HG03439 (cell line): ENCODE results near the gene CLCN6.

ENCODE experiments used
- ATAC-seq: cut with Tn5 transposase; IDR thresholded peaks from one replicate; pipeline ENCODE4 v1.9.1; 2021; ENCODE audit warnings: mild to moderate bottlenecking, moderate library complexity; ENCODE audit not compliant: unreplicated experiment

CLCN6 gene

GRCh38 chr1:11823366-11824137, 17.6 kb downstream of the CLCN6 start:
- no peak for ATAC-seq

DNA sequence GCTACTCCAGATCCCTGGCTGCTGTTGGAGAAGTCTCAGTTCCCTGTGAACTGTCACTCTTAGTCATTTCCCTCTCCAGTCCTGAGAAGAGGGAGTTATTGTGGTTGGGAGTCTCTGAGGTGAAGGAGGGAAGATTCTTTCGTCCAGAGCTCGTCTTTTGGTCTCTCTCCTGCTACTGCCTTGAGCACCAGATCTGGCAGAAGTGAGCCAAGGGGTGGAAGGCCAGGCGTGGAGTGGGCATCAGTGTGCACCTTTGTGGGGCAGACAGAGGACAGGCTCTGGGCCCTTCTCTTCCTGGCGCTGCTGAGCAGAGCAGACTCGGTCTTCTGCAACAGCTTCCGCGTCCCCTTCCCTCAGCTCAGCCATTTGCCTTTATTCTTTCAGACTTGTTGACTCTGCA, 19.1 kb downstream of the CLCN6 start:
- no peak for ATAC-seq

DNA sequence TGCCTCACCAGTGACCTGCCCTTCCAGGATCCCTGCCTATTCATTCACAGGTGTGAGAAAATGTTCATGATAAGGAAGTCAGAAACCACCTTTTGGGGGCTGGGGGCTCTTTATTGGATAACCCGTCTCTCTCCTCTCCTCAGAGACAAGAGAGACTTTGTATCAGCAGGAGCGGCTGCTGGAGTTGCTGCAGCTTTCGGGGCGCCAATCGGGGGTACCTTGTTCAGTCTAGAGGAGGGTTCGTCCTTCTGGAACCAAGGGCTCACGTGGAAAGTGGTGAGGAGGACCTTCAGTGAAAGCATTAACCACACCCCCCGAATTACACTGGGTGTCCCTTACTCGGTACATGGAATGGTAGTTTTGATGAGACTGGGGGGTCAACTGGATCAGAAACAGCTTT, 21.0 kb downstream of the CLCN6 start:
- no peak for ATAC-seq

DNA sequence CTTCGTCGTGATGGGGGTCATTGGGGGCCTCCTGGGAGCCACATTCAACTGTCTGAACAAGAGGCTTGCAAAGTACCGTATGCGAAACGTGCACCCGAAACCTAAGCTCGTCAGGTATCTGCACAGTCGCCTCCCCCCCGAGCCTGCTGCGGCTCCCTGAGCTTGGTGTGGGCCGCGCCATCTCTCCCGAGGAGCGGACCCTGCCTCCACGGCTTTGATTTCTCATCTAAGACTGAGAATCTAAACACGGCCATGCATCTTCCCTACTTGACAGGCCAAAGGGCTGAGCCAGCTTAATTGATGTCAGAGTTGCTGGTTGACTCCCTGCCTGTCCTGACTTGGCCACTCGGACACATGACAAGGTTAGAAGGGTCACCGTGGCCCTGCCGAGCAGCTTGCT, 22.5 kb downstream of the CLCN6 start:
- ATAC-seq, result no peak

DNA sequence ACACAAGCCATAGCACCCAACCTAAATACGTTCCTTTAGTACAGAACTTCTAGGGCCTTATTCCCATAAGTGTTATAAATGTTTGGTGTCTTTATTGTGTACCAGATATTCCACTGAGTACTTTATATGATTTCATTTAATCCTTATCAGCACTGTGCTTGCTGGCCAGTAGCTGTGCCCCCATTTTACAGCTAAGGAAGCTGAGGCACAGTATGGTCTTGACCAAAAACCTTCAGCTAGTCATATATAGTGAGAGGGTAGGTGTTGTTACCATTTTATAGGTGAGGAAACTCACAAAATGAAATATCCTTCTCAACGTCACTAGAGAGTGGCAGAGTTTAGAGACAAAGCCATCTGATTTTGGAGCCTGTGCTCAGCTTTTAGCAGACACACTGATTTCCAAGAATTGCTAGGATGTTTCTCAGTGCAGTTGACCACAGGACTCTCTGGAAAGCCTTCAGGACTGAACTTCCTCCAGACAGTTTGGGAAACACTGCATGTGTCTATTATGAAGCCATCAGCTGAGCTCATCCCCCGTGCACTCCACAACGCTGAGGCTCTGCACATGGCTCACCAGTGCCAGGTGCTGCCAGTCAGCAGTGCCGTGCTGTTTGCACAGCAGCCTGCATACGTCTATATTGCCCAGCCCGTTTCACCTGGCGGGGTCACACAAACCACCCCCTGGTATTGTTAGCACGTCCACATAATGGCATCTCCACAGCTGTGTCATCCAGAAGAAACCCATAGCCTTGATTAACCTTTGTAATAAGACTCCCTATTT, 26.1 kb downstream of the CLCN6 start:
- no peak for ATAC-seq

GRCh38 chr1:11833497-11833896, 27.5 kb downstream of the CLCN6 start:
- ATAC-seq, result no peak

- no peak for ATAC-seq
These were observed 27.9 kb downstream of the CLCN6 start for GRCh38 chr1:11833900-11834299.

- ATAC-seq, result no peak
These were observed 29.6 kb downstream of the CLCN6 start for GRCh38 chr1:11835441-11836225.

- ATAC-seq, result no peak
These were observed 31.2 kb downstream of the CLCN6 start for GRCh38 chr1:11836955-11837766.

- ATAC-seq, result no peak
These were observed 31.9 kb downstream of the CLCN6 start for GRCh38 chr1:11837767-11838348.

DNA sequence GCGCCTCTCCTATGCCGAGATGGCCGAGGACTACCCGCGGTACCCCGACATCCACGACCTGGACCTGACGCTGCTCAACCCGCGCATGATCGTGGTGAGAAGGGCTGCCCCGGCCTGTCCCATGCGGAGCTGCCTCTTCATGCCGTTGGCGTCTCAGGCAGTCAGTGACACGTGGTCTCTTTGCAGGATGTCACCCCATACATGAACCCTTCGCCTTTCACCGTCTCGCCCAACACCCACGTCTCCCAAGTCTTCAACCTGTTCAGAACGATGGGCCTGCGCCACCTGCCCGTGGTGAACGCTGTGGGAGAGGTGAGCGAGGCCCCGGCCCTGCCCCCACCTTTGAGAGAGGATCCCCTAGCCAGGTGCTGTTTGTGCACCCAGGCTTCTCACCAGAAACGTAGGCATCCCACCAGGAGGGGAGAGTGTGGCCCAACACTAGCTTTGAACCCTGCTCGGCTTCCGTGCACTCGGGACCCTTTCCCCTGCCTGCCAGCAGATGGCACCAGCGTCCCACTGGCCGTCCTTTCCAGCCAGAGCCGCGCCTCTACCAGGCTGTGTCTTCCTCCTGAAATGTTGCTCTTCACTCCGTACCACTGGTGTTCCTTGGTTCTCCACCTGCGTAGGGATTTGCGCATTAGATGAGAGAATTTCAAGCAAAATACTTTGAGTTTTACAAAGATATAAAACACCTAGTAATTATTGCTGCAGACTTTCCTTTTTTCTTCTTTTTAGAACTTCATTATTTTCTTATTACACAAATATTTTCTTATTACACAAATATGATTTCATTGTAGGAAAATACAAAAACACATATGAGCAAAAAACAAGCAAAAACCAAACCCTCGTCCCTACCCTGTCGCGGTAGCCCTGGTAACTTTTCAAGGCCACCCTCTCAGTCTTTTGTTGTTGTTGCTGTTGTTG, 32.6 kb downstream of the CLCN6 start:
- no peak for ATAC-seq

GRCh38 chr1:11839727-11840705, 34.0 kb downstream of the CLCN6 start:
- ATAC-seq, result no peak

DNA sequence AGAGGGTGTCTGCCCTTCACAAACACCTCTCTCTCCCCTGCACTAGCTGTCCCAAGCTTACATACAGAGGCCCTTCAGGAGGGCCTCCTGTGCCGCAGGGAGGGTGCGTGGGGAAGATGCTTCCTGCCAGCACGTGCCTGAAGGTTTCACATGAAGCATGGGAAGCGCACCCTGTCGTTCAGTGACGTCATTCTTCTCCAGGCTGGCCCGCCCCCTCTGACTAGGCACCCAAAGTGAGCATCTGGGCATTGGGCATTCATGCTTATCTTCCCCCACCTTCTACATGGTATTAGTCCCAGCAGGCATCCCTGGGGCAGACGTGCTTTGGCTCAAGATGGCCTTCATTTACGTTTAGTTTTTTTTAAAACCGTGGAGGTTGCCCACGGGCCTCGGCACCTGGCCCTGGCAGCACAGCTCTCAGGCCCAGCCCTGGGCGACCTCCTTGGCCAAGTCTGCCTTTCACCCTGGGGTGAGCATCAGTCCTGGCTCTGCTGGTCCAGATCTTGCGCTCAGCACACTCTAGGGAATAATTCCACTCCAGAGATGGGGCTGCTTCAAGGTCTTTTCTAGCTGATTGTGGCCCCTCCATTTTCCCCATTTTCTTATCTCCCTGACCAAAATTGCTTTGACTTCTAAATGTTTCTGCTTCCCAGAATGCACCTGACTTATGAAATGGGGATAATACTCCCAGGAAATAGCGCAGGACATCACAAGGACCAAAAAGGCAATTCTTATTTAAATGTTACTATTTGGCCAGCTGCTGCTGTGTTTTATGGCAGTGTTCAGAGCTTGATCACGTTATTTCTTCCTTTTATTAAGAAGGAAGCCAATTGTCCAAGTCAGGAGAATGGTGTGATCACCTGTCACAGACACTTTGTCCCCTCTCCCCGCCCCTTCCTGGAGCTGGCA, 35.5 kb downstream of the CLCN6 start:
- no peak for ATAC-seq

DNA sequence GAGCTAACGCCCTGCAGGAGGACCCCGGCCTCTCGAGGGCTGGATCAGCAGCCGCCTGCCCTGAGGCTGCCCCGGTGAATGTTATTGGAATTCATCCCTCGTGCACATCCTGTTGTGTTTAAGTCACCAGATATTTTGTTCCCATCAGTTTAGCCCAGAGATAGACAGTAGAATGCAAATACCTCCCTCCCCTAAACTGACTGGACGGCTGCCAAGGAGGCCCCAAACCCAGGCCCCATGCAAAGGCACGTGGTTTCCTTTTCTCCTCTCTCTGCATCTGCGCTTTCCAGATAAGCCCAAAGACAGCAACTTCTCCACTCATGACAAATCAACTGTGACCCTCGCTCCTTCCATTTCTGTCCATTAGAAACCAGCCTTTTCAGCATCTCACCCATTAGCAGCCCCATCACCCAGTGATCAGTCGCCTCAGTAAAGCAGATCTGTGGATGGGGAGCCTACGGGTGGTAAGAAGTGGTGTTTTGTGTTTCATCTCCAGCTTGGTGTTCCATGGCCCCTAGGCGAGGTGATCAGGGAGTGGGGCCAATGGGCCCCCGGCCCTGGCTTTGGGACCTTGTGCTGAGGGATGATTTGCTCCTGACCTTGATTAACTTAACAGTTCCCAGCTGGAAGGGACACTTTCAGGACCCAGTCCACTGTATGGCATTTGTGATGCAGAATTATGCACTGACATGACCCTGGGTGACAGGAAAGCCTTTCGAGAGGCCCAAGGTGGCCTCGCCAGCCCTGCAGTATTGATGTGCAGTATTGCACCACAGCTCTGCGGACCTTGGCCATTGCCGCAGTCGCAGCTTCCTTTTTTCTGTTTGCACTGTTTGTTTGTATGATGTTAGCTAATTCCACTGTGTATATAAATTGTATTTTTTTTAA, 36.4 kb downstream of the CLCN6 start:
- no peak for ATAC-seq

DNA sequence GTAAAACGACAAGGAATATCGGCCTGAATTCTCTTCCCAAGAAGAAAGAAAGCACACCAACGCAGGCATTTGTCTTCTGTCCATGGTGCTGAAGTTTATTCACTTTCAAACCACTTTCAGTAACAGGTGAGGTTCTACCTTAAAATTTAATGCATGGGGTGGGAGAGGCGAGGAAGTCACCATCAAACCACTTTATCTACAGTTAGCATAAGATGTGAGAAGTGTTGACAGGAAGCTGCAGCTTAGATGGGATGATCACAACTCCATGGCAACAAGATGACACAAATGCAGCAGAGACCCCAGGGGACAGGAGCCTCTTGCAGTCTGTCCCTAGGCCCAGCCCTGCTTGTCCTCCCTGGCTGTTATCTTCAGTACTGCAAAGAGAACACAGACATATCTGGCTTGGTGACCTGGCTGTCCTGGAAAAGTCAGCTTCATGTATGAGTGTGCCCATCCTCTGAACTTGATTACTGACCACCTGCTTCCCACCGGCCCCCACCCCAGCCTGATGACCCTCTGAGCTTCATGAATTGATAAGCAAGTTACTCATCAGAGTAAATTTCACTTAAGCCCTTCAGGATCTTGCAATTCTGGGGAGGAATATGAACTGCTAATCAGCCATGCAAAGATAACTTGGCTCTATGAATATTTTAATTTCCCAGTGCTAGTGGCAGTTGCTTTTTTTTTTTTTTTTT, 39.8 kb downstream of the CLCN6 start:
- ATAC-seq, result no peak
